ENCODE data around the gene CCDC97.

The CCDC97 gene

GRCh38 chr19:41330946-41331678 lies 21.1 kb downstream of the CCDC97 start:
- H3K27ac Mint-ChIP-seq, result no peak overlapping the region
- peak overlapping the region; percentile 47 for H3K4me3 Mint-ChIP-seq
- peaks cover 27% of the 10 kb centered on the region for H3K36me3 Mint-ChIP-seq (ENCODE audit: low read depth)
- TF ChIP-seq CTCF (IDR thresholded peaks at IDR 0.05), result no peak
- DNase-seq, result peak; percentile 32
- H3K4me1 Mint-ChIP-seq, result peaks cover 45% of the 10 kb centered on the region
- peaks cover 4% of the 10 kb centered on the region for H3K27me3 Mint-ChIP-seq (ENCODE audit: low read depth, poor library complexity)
- H3K9me3 Mint-ChIP-seq, result no peaks in the 10 kb centered on the region

- no peak for DNase-seq
- Mint-ChIP-seq H3K9me3 (no peaks in the 10 kb centered on the region), H3K4me1 (peaks cover 36% of the 10 kb centered on the region), H3K27ac (no peak overlapping the region), H3K36me3 (ENCODE audit: low read depth) (peaks cover 27% of the 10 kb centered on the region), H3K27me3 (ENCODE audit: low read depth, poor library complexity) (peaks cover 4% of the 10 kb centered on the region), H3K4me3 (no peak overlapping the region)
- no peak for TF ChIP-seq CTCF (IDR thresholded peaks at IDR 0.05)
Observed at GRCh38 chr19:41332000-41332399, 22.0 kb downstream of the CCDC97 start.

GRCh38 chr19:41332468-41332867 lies 22.5 kb downstream of the CCDC97 start:
- no peak overlapping the region for H3K4me3 Mint-ChIP-seq
- H3K27me3 Mint-ChIP-seq (ENCODE audit: low read depth, poor library complexity), result peaks cover 4% of the 10 kb centered on the region
- H3K36me3 Mint-ChIP-seq (ENCODE audit: low read depth), result peaks cover 28% of the 10 kb centered on the region
- H3K27ac Mint-ChIP-seq, result no peak overlapping the region
- peaks cover 32% of the 10 kb centered on the region for H3K4me1 Mint-ChIP-seq
- no peak for DNase-seq
- TF ChIP-seq CTCF (IDR thresholded peaks at IDR 0.05), result no peak
- no peaks in the 10 kb centered on the region for H3K9me3 Mint-ChIP-seq

- H3K27ac Mint-ChIP-seq, result no peak overlapping the region
- H3K4me1 Mint-ChIP-seq, result peaks cover 20% of the 10 kb centered on the region
- H3K27me3 Mint-ChIP-seq (ENCODE audit: low read depth, poor library complexity), result peaks cover 4% of the 10 kb centered on the region
- H3K9me3 Mint-ChIP-seq, result no peaks in the 10 kb centered on the region
- no peak for DNase-seq
- H3K36me3 Mint-ChIP-seq (ENCODE audit: low read depth), result peaks cover 30% of the 10 kb centered on the region
- H3K4me3 Mint-ChIP-seq, result no peak overlapping the region
- no peak for TF ChIP-seq CTCF (IDR thresholded peaks at IDR 0.05)
Observed at GRCh38 chr19:41334793-41335192, 24.8 kb downstream of the CCDC97 start.

GRCh38 chr19:41335467-41335866 lies 25.5 kb downstream of the CCDC97 start:
- no peak for TF ChIP-seq CTCF (IDR thresholded peaks at IDR 0.05)
- DNase-seq, result no peak
- H3K9me3 Mint-ChIP-seq, result no peaks in the 10 kb centered on the region
- H3K27me3 Mint-ChIP-seq (ENCODE audit: low read depth, poor library complexity), result peaks cover 4% of the 10 kb centered on the region
- H3K4me3 Mint-ChIP-seq, result no peak overlapping the region
- H3K27ac Mint-ChIP-seq, result no peak overlapping the region
- peaks cover 20% of the 10 kb centered on the region for H3K4me1 Mint-ChIP-seq
- H3K36me3 Mint-ChIP-seq (ENCODE audit: low read depth), result peaks cover 30% of the 10 kb centered on the region

- Mint-ChIP-seq H3K9me3 (no peaks in the 10 kb centered on the region), H3K4me1 (no peaks in the 10 kb centered on the region), H3K27me3 (ENCODE audit: low read depth, poor library complexity) (no peaks in the 10 kb centered on the region), H3K4me3 (no peak overlapping the region), H3K36me3 (ENCODE audit: low read depth) (peaks cover 40% of the 10 kb centered on the region), H3K27ac (peak overlapping the region; percentile 14)
- no peak for DNase-seq
- no peak for TF ChIP-seq CTCF (IDR thresholded peaks at IDR 0.05)
Observed at GRCh38 chr19:41339936-41340335, 30.0 kb downstream of the CCDC97 start.
